ENCODE results near the gene ADAMTS8. TPM values are rescaled to one million over a fixed set of nuclear protein-coding genes. Genes with fewer than 3 reads are reported as not detected.

The ADAMTS8 gene
- total and polyA plus RNA-seq, 10 donors, result 0.30 to 2.5 (median 0.73) TPM; not detected in 1

- H3K36me3 ChIP-seq, result no peaks in the 10 kb centered on the region
These were observed 2.1 kb downstream of the ADAMTS8 start for GRCh38 chr11:130426223-130426836.

GRCh38 chr11:130425156-130425555, 3.3 kb downstream of the ADAMTS8 start:
- no peak overlapping the region for H3K4me3 ChIP-seq
- DNase-seq, result no peak
- 77 to 89% (median 88%) methylated on average over 8 of the region's 8 CpGs for WGBS, 5 donors
- no peaks in the 10 kb centered on the region for H3K9me3 ChIP-seq
- no peaks in the 10 kb centered on the region for H3K36me3 ChIP-seq
- intact Hi-C loops (cut with DNase I; ENCODE audit: low total_unique reads), result loop anchor here (10.0 kb wide), 1 partner anchor 210 kb away; no protein-coding TSS in a partner anchor
- peaks cover 7 to 26% (median 16%) of the 10 kb centered on the region in 6 donors for H3K4me1 ChIP-seq
- peaks cover 0 to 81% (median 39%) of the 10 kb centered on the region in 7 donors for H3K27me3 ChIP-seq (replicated peaks in 1 of 7)
- TF ChIP-seq POLR2A (IDR thresholded peaks at IDR 0.05) (no peak), POLR2AphosphoS5 (IDR thresholded peaks at IDR 0.05) (no peak)
- TF ChIP-seq, protein P1, sequence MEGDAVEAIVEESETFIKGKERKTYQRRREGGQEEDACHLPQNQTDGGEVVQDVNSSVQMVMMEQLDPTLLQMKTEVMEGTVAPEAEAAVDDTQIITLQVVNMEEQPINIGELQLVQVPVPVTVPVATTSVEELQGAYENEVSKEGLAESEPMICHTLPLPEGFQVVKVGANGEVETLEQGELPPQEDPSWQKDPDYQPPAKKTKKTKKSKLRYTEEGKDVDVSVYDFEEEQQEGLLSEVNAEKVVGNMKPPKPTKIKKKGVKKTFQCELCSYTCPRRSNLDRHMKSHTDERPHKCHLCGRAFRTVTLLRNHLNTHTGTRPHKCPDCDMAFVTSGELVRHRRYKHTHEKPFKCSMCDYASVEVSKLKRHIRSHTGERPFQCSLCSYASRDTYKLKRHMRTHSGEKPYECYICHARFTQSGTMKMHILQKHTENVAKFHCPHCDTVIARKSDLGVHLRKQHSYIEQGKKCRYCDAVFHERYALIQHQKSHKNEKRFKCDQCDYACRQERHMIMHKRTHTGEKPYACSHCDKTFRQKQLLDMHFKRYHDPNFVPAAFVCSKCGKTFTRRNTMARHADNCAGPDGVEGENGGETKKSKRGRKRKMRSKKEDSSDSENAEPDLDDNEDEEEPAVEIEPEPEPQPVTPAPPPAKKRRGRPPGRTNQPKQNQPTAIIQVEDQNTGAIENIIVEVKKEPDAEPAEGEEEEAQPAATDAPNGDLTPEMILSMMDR (IDR thresholded peaks at IDR 0.05 in 8 of 11, conservative IDR thresholded peaks at IDR 0.05 in 3 of 11), result no peak
- H3K27ac ChIP-seq, result no peak overlapping the region

More at GRCh38 chr11:130426223-130426836, 2.1 kb downstream of the ADAMTS8 start:
- no peak for TF ChIP-seq POLR2A (IDR thresholded peaks at IDR 0.05)
- TF ChIP-seq, protein P1 (IDR thresholded peaks at IDR 0.05 in 8 of 11, conservative IDR thresholded peaks at IDR 0.05 in 3 of 11), result no peak
- TF ChIP-seq POLR2AphosphoS5 (IDR thresholded peaks at IDR 0.05), result no peak
- H3K4me1 ChIP-seq, result peaks cover 7 to 26% (median 16%) of the 10 kb centered on the region in 6 donors
- WGBS, 5 donors, result 59 to 74% (median 65%) methylated on average over 3 to 5 of the region's 5 CpGs
- H3K27me3 ChIP-seq (replicated peaks in 1 of 7), result peaks cover 0 to 87% (median 44%) of the 10 kb centered on the region in 7 donors
- no peaks in the 10 kb centered on the region for H3K9me3 ChIP-seq
- DNase-seq, result no peak
- no peak overlapping the region for H3K4me3 ChIP-seq
- intact Hi-C loops (cut with DNase I; ENCODE audit: low total_unique reads), result loop anchor here (10.0 kb wide), 1 partner anchor 212 kb away; no protein-coding TSS in a partner anchor
- no peak overlapping the region for H3K27ac ChIP-seq

DNA sequence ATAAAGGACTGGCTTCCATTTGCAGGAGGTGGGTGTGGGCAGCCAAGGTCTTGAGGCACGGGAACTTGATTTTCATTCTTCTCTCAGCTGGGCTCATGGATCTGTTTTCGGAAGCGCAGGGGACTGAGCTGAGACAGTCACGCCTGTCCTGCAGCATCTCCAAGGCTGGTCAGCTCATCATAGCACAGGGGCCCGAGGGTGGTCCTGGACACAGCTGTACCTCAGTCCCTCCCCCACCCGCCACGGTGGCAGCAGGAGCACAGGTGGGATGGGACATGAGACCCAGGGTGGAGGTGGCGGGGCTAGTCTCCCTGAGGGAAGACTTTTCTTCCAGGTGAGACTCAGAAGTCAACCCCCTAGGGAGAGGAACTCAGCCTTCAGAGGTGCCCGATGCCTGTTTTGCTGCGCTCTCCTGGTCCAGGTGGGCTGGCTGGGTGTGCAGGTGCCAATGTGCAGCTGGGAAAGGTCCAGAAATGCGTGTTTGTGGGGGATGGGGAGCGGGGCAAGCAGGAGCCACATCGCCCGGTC, 3.7 kb downstream of the ADAMTS8 start:
- intact Hi-C loops (cut with DNase I; ENCODE audit: low total_unique reads), result loop anchor here (10.0 kb wide), 1 partner anchor 210 kb away; no protein-coding TSS in a partner anchor
- TF ChIP-seq, protein P1 (IDR thresholded peaks at IDR 0.05 in 8 of 11, conservative IDR thresholded peaks at IDR 0.05 in 3 of 11), result no peak
- TF ChIP-seq POLR2AphosphoS5 (IDR thresholded peaks at IDR 0.05) (no peak), POLR2A (IDR thresholded peaks at IDR 0.05) (no peak)
- H3K27me3 ChIP-seq (replicated peaks in 1 of 7), result peaks cover 0 to 79% (median 35%) of the 10 kb centered on the region in 7 donors
- WGBS, 5 donors, result 88 to 91% (median 89%) methylated on average over 11 to 14 of the region's 14 CpGs
- no peak overlapping the region for H3K27ac ChIP-seq
- no peaks in the 10 kb centered on the region for H3K9me3 ChIP-seq
- H3K4me1 ChIP-seq, result peaks cover 7 to 26% (median 16%) of the 10 kb centered on the region in 6 donors
- no peak overlapping the region for H3K4me3 ChIP-seq
- no peak for DNase-seq
- H3K36me3 ChIP-seq, result no peaks in the 10 kb centered on the region

DNA sequence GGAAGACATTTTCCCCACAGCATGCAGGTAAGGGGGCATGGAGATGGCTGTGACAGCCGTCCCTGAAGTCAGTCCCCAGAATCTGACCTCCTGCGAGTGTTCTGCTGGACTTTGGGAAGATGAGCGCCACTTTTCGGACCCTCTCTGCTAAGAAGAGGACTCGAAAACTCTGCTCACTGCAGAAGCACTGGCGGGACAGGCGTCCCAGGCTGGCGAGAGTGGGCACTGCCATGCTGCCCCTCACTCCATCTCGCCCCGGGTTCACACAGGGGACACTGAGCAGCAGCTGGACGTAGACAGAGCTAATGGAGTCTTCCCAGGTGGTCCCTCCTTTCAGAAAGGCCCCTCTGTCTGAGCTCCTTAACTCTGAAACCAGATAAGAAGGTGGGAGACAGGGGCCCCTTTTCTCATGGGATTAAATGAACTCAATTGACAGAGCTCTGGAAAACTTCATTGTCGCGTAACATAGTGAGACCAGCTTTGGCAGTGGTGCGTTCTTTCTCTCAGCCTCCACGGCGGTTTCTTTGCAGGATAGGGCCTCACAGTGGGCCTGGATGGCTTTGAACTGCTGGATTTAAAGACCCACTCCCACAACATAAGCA, 4.8 kb downstream of the ADAMTS8 start:
- no peak overlapping the region for H3K4me3 ChIP-seq
- no peak for DNase-seq
- intact Hi-C loops (cut with DNase I; ENCODE audit: low total_unique reads), result loop anchor here (10.0 kb wide), 1 partner anchor 209 kb away; no protein-coding TSS in a partner anchor
- H3K27me3 ChIP-seq (replicated peaks in 1 of 7), result peaks cover 0 to 68% (median 25%) of the 10 kb centered on the region in 7 donors
- no peak overlapping the region for H3K27ac ChIP-seq
- H3K9me3 ChIP-seq, result no peaks in the 10 kb centered on the region
- peaks cover 7 to 20% (median 12%) of the 10 kb centered on the region in 6 donors for H3K4me1 ChIP-seq
- TF ChIP-seq POLR2AphosphoS5 (IDR thresholded peaks at IDR 0.05), result no peak
- no peak for TF ChIP-seq POLR2A (IDR thresholded peaks at IDR 0.05)
- TF ChIP-seq, protein P1 (IDR thresholded peaks at IDR 0.05 in 8 of 11, conservative IDR thresholded peaks at IDR 0.05 in 3 of 11), result no peak
- H3K36me3 ChIP-seq, result no peaks in the 10 kb centered on the region
- WGBS, 5 donors, result 78 to 90% (median 82%) methylated on average over 10 to 16 of the region's 16 CpGs

All from spleen (tissue), 11 donors.